PC-9 (cell line): ENCODE results near the gene INMT.

Experiments used
- CTCF ChIP-seq: fragments of 200-600 bp; sonication (generic); conservative IDR thresholded peaks from 2 replicates; pipeline ENCODE4 v1.6.1; 2017; ENCODE audit warnings: mixed run types, antibody characterized with exemption, mild to moderate bottlenecking, moderate library complexity
- EZH2 ChIP-seq: fragments of 200-600 bp; sonication (generic); IDR thresholded peaks from 2 replicates; pipeline ENCODE4 v1.8.0; 2017; ENCODE audit warnings: antibody characterized with exemption, low read depth

- TF ChIP-seq CTCF (no peak), EZH2 (no peak)
These were observed 12.2 kb upstream of the INMT start for GRCh38 chr7:30739691-30740090.
